ENCODE data around the gene CD7. TPM values are rescaled to one million over a fixed set of nuclear protein-coding genes. Genes with fewer than 3 reads are reported as not detected.

Gene CD7
- total and polyA plus RNA-seq, 2 donors (not counting 3 experiments of a cell fraction or from before 2014, with no cell fraction given): not detected

DNA sequence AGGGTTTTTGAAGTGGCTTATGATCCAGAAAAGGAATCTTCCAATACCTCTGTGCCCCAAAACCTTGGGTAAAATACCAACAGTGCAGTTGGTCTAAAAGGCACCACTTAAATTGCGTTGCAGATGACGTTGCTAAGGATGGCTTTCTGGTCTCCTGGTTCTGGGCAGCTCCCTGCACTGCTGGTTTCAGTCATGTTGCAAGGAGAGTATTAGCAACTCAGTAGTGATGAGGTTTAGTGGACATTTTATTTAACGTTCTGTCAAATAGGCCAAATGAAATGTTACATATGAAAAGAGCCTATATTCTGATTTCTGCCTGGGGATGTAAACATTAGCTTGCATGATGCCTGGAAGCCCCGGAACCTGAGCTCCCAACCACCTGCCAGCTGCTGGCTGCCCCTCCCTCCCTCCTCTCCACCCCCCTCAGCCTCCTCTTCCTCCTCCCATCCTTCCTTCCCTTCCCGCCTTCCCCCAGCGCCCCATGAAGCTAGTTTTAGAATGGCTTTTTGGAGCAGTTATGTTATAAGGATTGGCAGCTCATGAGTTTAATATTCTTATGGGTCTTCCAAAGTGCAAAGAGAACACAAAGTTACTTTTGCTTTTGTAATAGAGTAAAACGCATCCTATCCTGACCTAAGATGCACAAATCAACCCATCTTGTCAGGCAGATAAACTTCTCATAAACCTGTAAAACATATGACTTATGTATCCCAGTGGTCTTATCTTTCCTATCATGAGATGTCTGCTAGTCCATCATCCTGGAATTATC lies 20.7 kb downstream of the CD7 start:
- no peak for DNase-seq (ENCODE audit: low read depth, low spot score)
- Histone ChIP-seq H2AFZ (ENCODE audit: low read depth, low read length) (no peak overlapping the region), H3K9me3 (replicated peaks; ENCODE audit: control insufficient read depth, insufficient read depth, low read length) (no peaks in the 10 kb centered on the region), H3K4me3 (replicated peaks in 1 of 3; ENCODE audit: insufficient read depth in 1 of 3, low read depth in 1 of 3, low read length in 3 of 3) (no peak overlapping the region), H3K36me3 (ENCODE audit: control insufficient read depth in 2 of 2, extremely low read depth in 1 of 2, insufficient read depth in 2 of 2, low read length in 2 of 2) (no peaks in the 10 kb centered on the region), H3K4me1 (ENCODE audit: control insufficient read depth, extremely low read depth, insufficient read depth, low read length) (peaks cover 41% of the 10 kb centered on the region), H3K79me2 (ENCODE audit: control insufficient read depth, insufficient read depth, low read length) (no peaks in the 10 kb centered on the region), H3K9ac (replicated peaks; ENCODE audit: extremely low read depth, insufficient read depth, low read length) (peak overlapping the region; percentile 92), H3K27ac (ENCODE audit: insufficient read depth, low read depth, low read length) (peak overlapping the region; percentile 93), H3K9me1 (replicated peaks; ENCODE audit: control insufficient read depth, extremely low read depth, insufficient read depth, low read length) (no peaks in the 10 kb centered on the region), H4K20me1 (replicated peaks; ENCODE audit: control insufficient read depth, extremely low read depth, insufficient read depth, low read length) (no peaks in the 10 kb centered on the region), H3K27me3 (ENCODE audit: control insufficient read depth in 2 of 2, insufficient read depth in 2 of 2, low read length in 2 of 2) (no peaks in the 10 kb centered on the region), H3K4me2 (ENCODE audit: insufficient read depth, low read length) (peak overlapping the region; percentile 69)
- intact Hi-C loops (cut with micrococcal nuclease): loop anchor here (5.0 kb wide), 2 partner anchors 41 to 121 kb away; partner anchors contain the start of genes HEXD and OGFOD3
- no peak for FAIRE-seq
- dilution Hi-C loops (cut with MboI; ENCODE audit: extremely low pct_ligation_motif_present, low sequenced_read_pairs): no loop called here
- TF ChIP-seq JUN (IDR thresholded peaks at IDR 0.05; ENCODE audit: borderline replicate concordance, insufficient read depth, insufficient read length, low read depth): no peak
- peak; percentile 22 for TF ChIP-seq GATA2 (IDR thresholded peaks at IDR 0.05; ENCODE audit: insufficient read depth, insufficient read length, low read depth, low read length)
- BruUV-seq (replicated peaks): no TSS peak
- ChIA-PET CTCF (interaction anchor here (1.0 to 1.4 kb wide), 5 partner anchors 20 to 266 kb away, joined by 3 to 6 read pairs (median 4); partner anchors contain the start of genes CD7 and CSNK1D), POLR2A (interaction anchor here (1.2 to 1.5 kb wide), 2 partner anchors 24 to 61 kb away, joined by 3 read pairs; partner anchors contain the start of gene CSNK1D)

GRCh38 chr17:82295472-82295814 lies 22.0 kb downstream of the CD7 start:
- H3K36me3 ChIP-seq (ENCODE audit: control insufficient read depth in 2 of 2, extremely low read depth in 1 of 2, insufficient read depth in 2 of 2, low read length in 2 of 2): no peaks in the 10 kb centered on the region
- CTCF ChIA-PET: no interaction called here
- DNase-seq (ENCODE audit: low read depth, low spot score) (no peak), FAIRE-seq (no peak)
- H3K79me2 ChIP-seq (ENCODE audit: control insufficient read depth, insufficient read depth, low read length): no peaks in the 10 kb centered on the region
- peaks cover 41% of the 10 kb centered on the region for H3K4me1 ChIP-seq (ENCODE audit: control insufficient read depth, extremely low read depth, insufficient read depth, low read length)
- no peaks in the 10 kb centered on the region for H3K9me1 ChIP-seq (replicated peaks; ENCODE audit: control insufficient read depth, extremely low read depth, insufficient read depth, low read length)
- BruUV-seq (replicated peaks): no TSS peak
- H3K9me3 ChIP-seq (replicated peaks; ENCODE audit: control insufficient read depth, insufficient read depth, low read length): no peaks in the 10 kb centered on the region
- H4K20me1 ChIP-seq (replicated peaks; ENCODE audit: control insufficient read depth, extremely low read depth, insufficient read depth, low read length): no peaks in the 10 kb centered on the region
- no peak overlapping the region for H3K9ac ChIP-seq (replicated peaks; ENCODE audit: extremely low read depth, insufficient read depth, low read length)
- dilution Hi-C loops (cut with MboI; ENCODE audit: extremely low pct_ligation_motif_present, low sequenced_read_pairs): no loop called here
- intact Hi-C loops (cut with micrococcal nuclease): loop anchor here (5.0 kb wide), 2 partner anchors 42 to 122 kb away; partner anchors contain the start of genes HEXD and OGFOD3
- TF ChIP-seq JUN (IDR thresholded peaks at IDR 0.05; ENCODE audit: borderline replicate concordance, insufficient read depth, insufficient read length, low read depth) (no peak), POLR2A (IDR thresholded peaks at IDR 0.05; ENCODE audit: low read depth, low read length) (no peak), POLR2AphosphoS5 (IDR thresholded peaks at IDR 0.05; ENCODE audit: insufficient read depth, low read depth, low read length) (no peak), GATA2 (IDR thresholded peaks at IDR 0.05; ENCODE audit: insufficient read depth, insufficient read length, low read depth, low read length) (no peak), EZH2 (IDR thresholded peaks at IDR 0.05; ENCODE audit: borderline replicate concordance, low read depth, low read length, severe bottlenecking) (no peak), MYC (IDR thresholded peaks at IDR 0.05; ENCODE audit: low read depth, low read length) (no peak), MAX (IDR thresholded peaks at IDR 0.05; ENCODE audit: insufficient read depth, insufficient read length) (no peak), FOS (IDR thresholded peaks at IDR 0.05; ENCODE audit: borderline replicate concordance, insufficient read depth, low read length) (no peak)
- TF ChIP-seq, protein P1, sequence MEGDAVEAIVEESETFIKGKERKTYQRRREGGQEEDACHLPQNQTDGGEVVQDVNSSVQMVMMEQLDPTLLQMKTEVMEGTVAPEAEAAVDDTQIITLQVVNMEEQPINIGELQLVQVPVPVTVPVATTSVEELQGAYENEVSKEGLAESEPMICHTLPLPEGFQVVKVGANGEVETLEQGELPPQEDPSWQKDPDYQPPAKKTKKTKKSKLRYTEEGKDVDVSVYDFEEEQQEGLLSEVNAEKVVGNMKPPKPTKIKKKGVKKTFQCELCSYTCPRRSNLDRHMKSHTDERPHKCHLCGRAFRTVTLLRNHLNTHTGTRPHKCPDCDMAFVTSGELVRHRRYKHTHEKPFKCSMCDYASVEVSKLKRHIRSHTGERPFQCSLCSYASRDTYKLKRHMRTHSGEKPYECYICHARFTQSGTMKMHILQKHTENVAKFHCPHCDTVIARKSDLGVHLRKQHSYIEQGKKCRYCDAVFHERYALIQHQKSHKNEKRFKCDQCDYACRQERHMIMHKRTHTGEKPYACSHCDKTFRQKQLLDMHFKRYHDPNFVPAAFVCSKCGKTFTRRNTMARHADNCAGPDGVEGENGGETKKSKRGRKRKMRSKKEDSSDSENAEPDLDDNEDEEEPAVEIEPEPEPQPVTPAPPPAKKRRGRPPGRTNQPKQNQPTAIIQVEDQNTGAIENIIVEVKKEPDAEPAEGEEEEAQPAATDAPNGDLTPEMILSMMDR (IDR thresholded peaks at IDR 0.05; ENCODE audit: extremely low read depth in 1 of 2, insufficient read depth in 1 of 2, low read depth in 1 of 2, low read length in 2 of 2): no peak
- H2AFZ ChIP-seq (ENCODE audit: low read depth, low read length): no peak overlapping the region
- no peak overlapping the region for H3K27ac ChIP-seq (ENCODE audit: insufficient read depth, low read depth, low read length)
- H3K4me3 ChIP-seq (replicated peaks in 1 of 3; ENCODE audit: insufficient read depth in 1 of 3, low read depth in 1 of 3, low read length in 3 of 3): no peak overlapping the region
- no peak overlapping the region for H3K4me2 ChIP-seq (ENCODE audit: insufficient read depth, low read length)
- POLR2A ChIA-PET: no interaction called here
- no peaks in the 10 kb centered on the region for H3K27me3 ChIP-seq (ENCODE audit: control insufficient read depth in 2 of 2, insufficient read depth in 2 of 2, low read length in 2 of 2)

Data from endothelial cell of umbilical vein (primary cell).